Astrocyte of the cerebellum (primary cell): Measurements from ENCODE around the gene ARRB1.
"Not testable (repeated sequence)": the region's sequence is repeated elsewhere in the genome, so short reads cannot be mapped to it uniquely, and the experiment has no call there.

Experiments used
- DNase-seq: peaks from one replicate; pipeline ENCODE4 v3.0.0-alpha.2; 2011; ENCODE audit warnings: low read depth
- H3K4me3 ChIP-seq: 2 replicates; pipeline ENCODE4 v1.5.1; 2011; ENCODE audit warnings: mild to moderate bottlenecking, low read depth, low read length, moderate library complexity
- in situ Hi-C: cut with HindIII; loops from 2 replicates; pipeline ENCODE4 v1.10.0; 2017; ENCODE audit warnings: low sequenced_read_pairs
- TF ChIP-seq, protein P1 (sequence below): IDR thresholded peaks from 2 replicates; pipeline ENCODE4 v1.5.1; 2012; ENCODE audit warnings: low read length, low read depth, moderate library complexity, mild to moderate bottlenecking; ENCODE audit errors: missing control alignments

The ARRB1 gene

DNA sequence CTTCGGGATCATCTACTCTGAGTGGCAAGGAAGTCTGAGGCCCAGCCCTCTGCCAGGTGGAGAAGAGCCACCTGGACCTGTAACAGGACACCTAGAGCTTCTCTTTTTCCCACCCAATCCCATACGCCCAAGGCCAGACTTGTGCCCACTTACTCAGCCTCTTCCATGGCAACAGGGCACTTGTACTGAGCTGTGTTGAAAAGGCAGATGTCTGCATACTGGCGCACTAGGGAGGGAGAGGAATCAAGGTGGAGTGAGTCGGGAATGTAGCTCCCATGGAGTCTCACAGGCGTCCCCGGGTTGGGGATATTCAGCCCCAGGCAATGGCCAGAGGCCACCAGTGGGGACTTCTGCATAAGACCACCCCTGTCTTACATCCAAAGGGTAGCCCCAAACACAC, 74.8 kb downstream of the ARRB1 start:
- no peak for DNase-seq
- TF ChIP-seq, protein P1, sequence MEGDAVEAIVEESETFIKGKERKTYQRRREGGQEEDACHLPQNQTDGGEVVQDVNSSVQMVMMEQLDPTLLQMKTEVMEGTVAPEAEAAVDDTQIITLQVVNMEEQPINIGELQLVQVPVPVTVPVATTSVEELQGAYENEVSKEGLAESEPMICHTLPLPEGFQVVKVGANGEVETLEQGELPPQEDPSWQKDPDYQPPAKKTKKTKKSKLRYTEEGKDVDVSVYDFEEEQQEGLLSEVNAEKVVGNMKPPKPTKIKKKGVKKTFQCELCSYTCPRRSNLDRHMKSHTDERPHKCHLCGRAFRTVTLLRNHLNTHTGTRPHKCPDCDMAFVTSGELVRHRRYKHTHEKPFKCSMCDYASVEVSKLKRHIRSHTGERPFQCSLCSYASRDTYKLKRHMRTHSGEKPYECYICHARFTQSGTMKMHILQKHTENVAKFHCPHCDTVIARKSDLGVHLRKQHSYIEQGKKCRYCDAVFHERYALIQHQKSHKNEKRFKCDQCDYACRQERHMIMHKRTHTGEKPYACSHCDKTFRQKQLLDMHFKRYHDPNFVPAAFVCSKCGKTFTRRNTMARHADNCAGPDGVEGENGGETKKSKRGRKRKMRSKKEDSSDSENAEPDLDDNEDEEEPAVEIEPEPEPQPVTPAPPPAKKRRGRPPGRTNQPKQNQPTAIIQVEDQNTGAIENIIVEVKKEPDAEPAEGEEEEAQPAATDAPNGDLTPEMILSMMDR, result no peak
- no peak overlapping the region for H3K4me3 ChIP-seq
- in situ Hi-C loops, result loop anchor here (5.0 kb wide), 1 partner anchor 86 kb away; no protein-coding TSS in a partner anchor

DNA sequence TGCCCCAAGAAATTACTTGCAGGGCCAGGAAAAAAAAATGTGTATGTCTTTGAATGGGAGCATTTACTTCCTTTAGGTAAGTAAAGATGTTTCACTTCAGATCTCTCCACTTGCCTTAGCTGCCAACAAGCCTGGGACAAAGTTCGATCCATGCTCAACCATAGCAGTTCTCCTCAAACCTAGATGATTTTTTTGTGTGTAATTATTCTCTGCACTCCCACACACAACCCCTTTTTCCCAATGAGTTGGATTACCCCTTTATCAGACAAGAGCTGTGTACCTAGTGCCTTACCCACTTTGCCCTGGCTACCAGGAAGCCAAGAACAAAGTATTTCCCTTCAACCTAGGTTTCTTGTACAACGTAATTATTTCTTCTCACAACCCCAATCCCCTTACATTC, 75.3 kb downstream of the ARRB1 start:
- DNase-seq, result no peak
- no peak overlapping the region for H3K4me3 ChIP-seq
- TF ChIP-seq, protein P1, result no peak
- in situ Hi-C loops, result loop anchor here (5.0 kb wide), 1 partner anchor 86 kb away; no protein-coding TSS in a partner anchor

DNA sequence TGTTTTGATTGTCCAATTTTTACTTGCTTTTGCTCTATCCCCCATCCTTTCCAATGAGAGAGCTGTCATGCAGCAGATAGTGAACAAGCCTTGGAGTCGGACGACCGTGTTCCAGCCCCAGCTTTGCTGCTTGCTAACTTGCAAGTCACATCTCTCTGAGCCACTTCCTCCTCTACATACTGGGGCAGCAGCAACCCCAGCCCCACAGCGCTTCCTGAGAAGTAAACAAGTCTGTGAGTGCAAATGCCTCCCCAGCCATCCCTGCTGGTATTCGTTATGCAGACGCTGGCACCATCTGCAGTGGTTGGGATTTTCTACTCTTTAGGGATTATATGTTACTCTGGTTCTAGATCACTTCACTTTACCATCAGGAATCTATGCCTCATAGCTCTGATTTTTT, 75.9 kb downstream of the ARRB1 start:
- H3K4me3 ChIP-seq, result no peak overlapping the region
- DNase-seq, result no peak
- in situ Hi-C loops, result loop anchor here (5.0 kb wide), 1 partner anchor 87 kb away; no protein-coding TSS in a partner anchor
- TF ChIP-seq, protein P1, result no peak

DNA sequence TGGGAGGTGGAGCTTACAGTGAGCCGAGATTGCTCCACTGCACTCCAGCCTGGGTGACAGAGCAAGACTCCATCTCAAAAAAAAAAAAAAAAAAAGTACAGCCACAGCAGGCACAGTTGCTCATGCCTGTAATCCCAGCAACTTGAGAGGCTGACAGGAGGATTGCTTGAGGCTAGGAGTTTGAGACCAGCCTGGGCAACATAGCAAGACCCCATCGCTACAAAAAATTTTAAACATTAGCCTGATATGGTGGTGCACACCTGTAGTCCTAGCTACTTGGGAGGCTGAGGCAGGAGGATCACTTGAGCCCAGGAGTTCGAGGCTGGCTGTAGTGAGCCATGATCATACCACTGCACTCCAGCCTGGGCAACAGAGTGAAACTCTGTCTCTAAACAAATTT, 76.7 kb downstream of the ARRB1 start:
- DNase-seq, H3K4me3 ChIP-seq: not testable (repeated sequence)
- in situ Hi-C loops, result loop anchor here (5.0 kb wide), 1 partner anchor 88 kb away; no protein-coding TSS in a partner anchor

DNA sequence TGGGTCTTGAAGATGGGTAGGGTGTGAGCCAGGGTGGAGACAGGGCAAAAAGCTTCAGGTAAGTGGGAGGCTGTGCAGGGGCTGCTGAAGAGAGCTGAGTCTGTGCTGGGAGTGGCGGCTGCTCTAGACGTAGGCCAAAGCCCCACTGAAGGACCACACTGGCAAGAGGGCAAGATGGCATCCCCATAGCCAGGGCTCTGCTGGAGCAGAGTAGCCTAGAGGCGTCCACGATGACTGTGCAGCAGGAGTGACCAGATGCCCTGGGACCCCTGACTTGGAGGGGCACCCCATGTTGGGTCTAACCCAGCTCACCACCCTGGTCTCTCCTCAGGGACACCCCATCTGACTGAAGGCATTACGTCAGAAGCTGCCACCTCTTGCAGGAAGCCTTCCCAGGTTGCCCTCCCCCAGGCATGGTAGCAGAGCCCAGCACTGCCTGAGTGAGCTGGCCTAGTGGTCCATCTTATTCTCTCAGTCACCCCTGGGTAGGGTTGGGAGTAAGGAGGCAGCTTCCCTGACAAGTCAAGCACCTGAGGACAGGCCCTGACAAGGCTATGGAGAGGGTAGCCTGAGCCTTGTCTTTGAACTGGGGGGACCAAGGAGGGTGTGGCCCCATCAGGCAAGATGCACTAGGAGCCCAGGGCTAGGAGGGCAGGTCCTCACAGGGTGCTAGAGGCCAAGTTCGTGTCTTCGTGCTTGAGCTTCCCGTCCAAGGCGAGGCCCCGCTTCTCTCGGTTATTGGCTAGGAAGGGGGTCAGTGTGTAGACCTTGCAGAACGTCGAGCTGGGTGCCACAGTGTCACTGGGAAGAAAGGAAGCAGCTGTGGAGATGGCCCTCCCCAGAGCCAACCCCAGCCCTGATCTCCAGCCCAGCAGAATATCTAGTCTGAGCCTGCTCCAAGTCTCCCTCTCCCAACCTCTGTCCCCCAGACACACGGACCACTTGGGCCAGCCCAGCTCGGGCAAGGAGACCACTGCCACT, 77.8 kb downstream of the ARRB1 start:
- TF ChIP-seq, protein P1, result no peak
- H3K4me3 ChIP-seq, result no peak overlapping the region
- in situ Hi-C loops, result no loop called here
- DNase-seq, result no peak

DNA sequence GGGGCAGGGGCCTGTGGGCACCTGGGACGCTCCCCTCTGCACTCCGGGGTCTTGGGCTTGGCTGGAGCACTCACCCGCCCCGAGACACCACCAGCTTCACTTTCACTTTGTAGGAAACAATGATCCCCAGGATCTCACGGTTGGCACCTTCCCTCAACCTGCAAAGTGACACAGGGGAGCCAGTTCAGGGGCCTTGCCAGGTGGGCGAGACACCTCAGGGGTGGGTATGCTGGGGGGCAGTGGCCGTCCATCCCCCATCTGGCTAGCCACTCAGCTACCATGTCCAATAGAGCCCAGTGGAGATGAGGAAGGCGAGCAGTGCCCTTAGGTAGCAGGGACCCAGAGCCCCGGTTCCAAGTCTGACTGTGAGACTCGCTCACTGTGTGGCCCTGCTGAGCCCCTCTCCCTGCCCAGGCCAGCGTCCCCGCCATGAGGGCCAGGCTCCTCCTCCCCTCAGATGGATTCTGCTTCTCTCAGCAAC, 78.6 kb downstream of the ARRB1 start:
- in situ Hi-C loops, result no loop called here
- H3K4me3 ChIP-seq, result no peak overlapping the region
- TF ChIP-seq, protein P1, result no peak
- no peak for DNase-seq

DNA sequence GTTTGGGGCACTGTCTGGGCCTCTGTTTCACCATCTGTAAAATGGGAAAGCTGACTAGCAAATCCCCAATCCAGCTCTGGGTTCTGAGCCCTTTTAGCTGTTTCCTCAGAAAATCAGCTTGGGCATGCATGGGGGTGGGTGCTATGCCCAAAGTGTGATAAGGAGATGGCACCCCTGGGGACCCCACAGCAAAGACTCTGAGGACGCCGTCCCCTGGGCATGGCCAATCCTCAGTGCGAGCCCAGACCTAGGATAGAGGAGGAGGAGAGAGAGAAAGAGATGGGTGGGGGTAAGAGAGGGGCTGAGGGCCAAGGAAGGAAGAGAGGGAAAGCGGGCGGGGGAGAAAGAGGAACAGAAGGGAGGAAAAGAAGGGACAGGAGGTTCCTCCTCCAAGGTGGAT, 79.1 kb downstream of the ARRB1 start:
- TF ChIP-seq, protein P1, result no peak
- H3K4me3 ChIP-seq, result no peak overlapping the region
- in situ Hi-C loops, result no loop called here
- DNase-seq, result no peak
